ENCODE measurements around the gene TRMT61A. TPM values are rescaled to one million over a fixed set of nuclear protein-coding genes. Genes with fewer than 3 reads are reported as not detected.

TRMT61A gene
- total RNA-seq, 2 donors from 2014 or later: 10.0 to 17.8 TPM

DNA sequence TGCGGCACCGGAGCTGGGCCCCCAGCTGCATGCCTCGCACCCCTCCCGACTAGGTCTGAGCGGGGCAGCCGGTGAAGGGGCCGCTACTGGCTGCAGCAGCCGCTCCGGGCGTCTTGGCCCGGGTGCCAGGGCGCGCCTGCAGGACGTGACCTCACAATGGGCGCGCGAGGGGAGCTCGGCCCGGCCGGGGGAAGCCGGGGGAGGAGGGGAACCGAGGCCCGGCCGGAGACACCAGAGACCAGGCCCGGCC lies 33.1 kb downstream of the TRMT61A start:
- no peaks in the 10 kb centered on the region for H3K36me3 ChIP-seq
- H3K9ac ChIP-seq (ENCODE audit: low read depth in 2 of 2, low read length in 2 of 2): peak overlapping the region; percentile 90 to 97
- H3K4me3 ChIP-seq: peak overlapping the region; percentile 99
- no peaks in the 10 kb centered on the region for H3K27me3 ChIP-seq
- TF ChIP-seq, protein P1, sequence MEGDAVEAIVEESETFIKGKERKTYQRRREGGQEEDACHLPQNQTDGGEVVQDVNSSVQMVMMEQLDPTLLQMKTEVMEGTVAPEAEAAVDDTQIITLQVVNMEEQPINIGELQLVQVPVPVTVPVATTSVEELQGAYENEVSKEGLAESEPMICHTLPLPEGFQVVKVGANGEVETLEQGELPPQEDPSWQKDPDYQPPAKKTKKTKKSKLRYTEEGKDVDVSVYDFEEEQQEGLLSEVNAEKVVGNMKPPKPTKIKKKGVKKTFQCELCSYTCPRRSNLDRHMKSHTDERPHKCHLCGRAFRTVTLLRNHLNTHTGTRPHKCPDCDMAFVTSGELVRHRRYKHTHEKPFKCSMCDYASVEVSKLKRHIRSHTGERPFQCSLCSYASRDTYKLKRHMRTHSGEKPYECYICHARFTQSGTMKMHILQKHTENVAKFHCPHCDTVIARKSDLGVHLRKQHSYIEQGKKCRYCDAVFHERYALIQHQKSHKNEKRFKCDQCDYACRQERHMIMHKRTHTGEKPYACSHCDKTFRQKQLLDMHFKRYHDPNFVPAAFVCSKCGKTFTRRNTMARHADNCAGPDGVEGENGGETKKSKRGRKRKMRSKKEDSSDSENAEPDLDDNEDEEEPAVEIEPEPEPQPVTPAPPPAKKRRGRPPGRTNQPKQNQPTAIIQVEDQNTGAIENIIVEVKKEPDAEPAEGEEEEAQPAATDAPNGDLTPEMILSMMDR (IDR thresholded peaks at IDR 0.05): no peak
- H3K27ac ChIP-seq: peak overlapping the region; percentile 93
- H3K9me3 ChIP-seq: no peaks in the 10 kb centered on the region
- intact Hi-C loops (cut with DNase I): no loop called here
- H3K4me1 ChIP-seq: peaks cover 9% of the 10 kb centered on the region
- DNase-seq: no peak

DNA sequence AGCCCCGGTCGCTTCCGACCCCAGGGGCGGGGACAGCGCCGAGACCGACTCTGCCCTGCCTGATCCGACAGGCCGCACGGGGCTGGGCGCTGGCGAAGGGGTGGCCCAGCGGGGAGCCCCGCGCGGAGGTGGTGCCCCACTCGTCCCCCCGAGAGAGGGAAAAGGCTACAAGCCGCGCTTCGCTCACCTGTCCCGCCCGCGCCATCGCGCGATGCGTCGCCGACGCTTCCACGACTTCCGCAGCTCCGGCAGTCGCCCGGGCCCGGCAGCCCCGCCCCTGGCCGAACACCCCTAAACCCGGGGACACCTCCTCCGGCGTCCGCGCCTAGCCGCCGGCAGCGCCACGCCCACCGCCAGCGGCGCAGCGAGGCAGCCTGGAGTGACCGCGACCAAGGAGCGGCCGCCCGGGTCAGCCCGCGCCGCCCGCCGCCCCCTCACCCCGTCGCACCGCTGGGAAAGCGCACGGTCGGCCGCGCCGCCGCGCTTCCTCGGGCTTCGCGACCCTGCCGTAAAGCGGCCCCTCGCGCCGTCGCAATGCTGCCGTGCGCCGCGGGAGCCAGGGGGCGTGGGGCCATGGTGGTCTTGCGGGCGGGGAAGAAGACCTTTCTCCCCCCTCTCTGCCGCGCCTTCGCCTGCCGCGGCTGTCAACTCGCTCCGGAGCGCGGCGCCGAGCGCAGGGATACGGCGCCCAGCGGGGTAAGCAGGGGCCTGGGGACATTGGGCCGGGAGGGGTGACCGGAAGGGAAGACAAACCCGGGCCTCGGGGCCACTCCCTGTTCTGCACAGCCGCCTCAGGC lies 33.6 kb downstream of the TRMT61A start, which contains the start of the genes BAG5 and COA8:
TSS of gene BAG5 (minus strand) at position 229 of the 797 bp plus-strand sequence. CDS start 1,493 bp downstream, outside the sequence.
TSS of gene COA8 (plus strand) at position 532 of the 797 bp plus-strand sequence. CDS start at position 574, 42 bp downstream.
- H3K27me3 ChIP-seq: no peaks in the 10 kb centered on the region
- H3K9ac ChIP-seq (ENCODE audit: low read depth in 2 of 2, low read length in 2 of 2): peak within 1 kb of the TSS; percentile 90 to 97
- H3K4me1 ChIP-seq: peaks cover 9% of the 10 kb centered on the region
- intact Hi-C loops (cut with DNase I): no loop called here
- no peaks in the 10 kb centered on the region for H3K9me3 ChIP-seq
- H3K36me3 ChIP-seq: no peaks in the 10 kb centered on the region
- peak within 1 kb of the TSS; percentile 93 for H3K27ac ChIP-seq
- peak; percentile 89 for DNase-seq
- peak within 1 kb of the TSS; percentile 99 for H3K4me3 ChIP-seq
- TF ChIP-seq, protein P1 (IDR thresholded peaks at IDR 0.05): no peak

DNA sequence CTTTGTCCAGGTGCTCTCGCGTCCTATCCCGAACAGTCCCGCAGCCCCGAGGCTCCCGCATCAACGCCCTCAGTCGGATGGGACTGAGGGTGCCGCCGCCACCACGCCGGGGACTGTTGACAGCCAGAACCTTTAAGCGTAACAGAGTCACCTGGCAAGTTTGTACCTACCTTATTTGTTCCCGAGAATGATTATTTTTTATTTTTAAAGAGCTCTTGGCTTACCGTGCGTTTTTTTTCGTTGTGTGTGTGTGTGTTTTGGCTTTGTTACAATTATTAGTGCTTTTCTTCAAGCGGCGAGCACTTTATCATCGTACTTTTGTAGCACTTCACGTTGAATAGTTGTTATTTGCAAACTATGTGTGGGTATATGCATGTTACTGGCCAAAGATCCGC lies 34.2 kb downstream of the TRMT61A start:
- H3K4me3 ChIP-seq: peak overlapping the region; percentile 99
- peaks cover 9% of the 10 kb centered on the region for H3K4me1 ChIP-seq
- intact Hi-C loops (cut with DNase I): no loop called here
- H3K27me3 ChIP-seq: no peaks in the 10 kb centered on the region
- peak overlapping the region; percentile 93 for H3K27ac ChIP-seq
- H3K9me3 ChIP-seq: no peaks in the 10 kb centered on the region
- H3K9ac ChIP-seq (ENCODE audit: low read depth in 2 of 2, low read length in 2 of 2): peak overlapping the region; percentile 90 to 97
- TF ChIP-seq, protein P1 (IDR thresholded peaks at IDR 0.05): no peak
- no peak for DNase-seq
- no peaks in the 10 kb centered on the region for H3K36me3 ChIP-seq

DNA sequence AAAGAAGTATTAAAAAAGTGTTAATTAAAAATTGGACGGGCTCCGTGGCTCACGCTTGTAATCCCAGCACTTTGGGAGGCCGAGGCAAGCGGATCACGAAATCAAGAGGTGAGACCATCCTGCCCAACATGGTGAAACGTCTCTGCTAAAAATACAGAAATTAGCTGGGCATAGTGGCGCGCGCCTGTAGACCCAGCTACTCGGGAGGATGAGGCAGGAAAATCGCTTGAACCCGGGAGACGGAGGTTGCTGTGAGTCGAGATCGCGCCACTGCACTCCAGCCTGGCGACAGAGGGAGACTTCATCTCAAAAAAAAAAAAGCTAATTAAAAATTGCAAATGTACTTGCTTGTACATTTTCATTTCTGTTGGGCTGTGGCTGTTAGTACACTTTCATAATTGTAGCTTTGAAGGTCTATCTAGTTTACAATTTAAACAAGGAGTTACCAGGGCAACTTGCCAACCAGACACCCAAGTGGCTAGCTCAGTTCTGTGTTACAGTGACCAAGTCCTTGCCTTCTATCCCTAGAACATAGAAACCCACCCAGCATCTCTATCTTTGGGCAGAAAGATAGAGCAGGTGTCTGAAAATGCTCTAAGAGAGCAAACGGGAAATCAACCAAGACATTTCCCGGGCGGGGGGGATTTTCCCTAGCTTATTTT lies 35.0 kb downstream of the TRMT61A start:
- no peak for DNase-seq
- TF ChIP-seq, protein P1 (IDR thresholded peaks at IDR 0.05): no peak
- H3K27me3 ChIP-seq: no peaks in the 10 kb centered on the region
- H3K27ac ChIP-seq: no peak overlapping the region
- no peaks in the 10 kb centered on the region for H3K9me3 ChIP-seq
- H3K4me3 ChIP-seq: peak overlapping the region; percentile 99
- no peaks in the 10 kb centered on the region for H3K36me3 ChIP-seq
- H3K4me1 ChIP-seq: peaks cover 9% of the 10 kb centered on the region
- intact Hi-C loops (cut with DNase I): no loop called here
- H3K9ac ChIP-seq (ENCODE audit: low read depth in 2 of 2, low read length in 2 of 2): peak overlapping the region in 1 of 2 donors; percentile 97

DNA sequence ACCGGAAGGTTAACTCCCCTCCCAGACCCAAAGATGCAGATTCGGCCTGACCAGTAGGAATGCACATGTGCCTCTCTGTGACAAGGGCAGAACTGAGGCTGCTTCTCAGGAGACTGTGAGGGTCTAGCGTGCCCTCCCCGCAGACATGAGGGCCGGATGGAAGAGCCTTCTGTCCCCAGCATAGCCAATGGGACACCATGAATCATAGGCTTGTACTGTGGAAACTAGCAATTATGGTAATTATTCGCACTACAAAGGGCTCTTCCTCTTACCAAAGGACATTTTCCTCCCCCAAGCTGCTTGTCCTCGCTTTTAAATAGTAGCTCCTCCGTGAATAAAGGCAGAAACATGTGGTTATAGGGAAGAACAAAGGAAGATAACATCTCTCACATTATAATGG lies 40.0 kb downstream of the TRMT61A start:
- no peak overlapping the region for H3K27ac ChIP-seq
- no peaks in the 10 kb centered on the region for H3K9me3 ChIP-seq
- intact Hi-C loops (cut with DNase I): loop anchor here (5.0 kb wide), 1 partner anchor 63 kb away; no protein-coding TSS in a partner anchor
- no peaks in the 10 kb centered on the region for H3K27me3 ChIP-seq
- H3K9ac ChIP-seq (ENCODE audit: low read depth in 2 of 2, low read length in 2 of 2): no peak overlapping the region
- H3K36me3 ChIP-seq: no peaks in the 10 kb centered on the region
- no peaks in the 10 kb centered on the region for H3K4me1 ChIP-seq
- DNase-seq: no peak
- no peak overlapping the region for H3K4me3 ChIP-seq
- TF ChIP-seq, protein P1 (IDR thresholded peaks at IDR 0.05): no peak

Data from colonic mucosa (tissue), 4 donors.